Peyer's patch (tissue), 4 donors: ENCODE results near the gene WDR72.

ENCODE experiments used
- CTCF ChIP-seq, 6 experiments: fragments of 450-650 bp in 4 of 6; fragments of 200-600 bp in 2 of 6; sonication (generic) in 1 of 6; IDR thresholded peaks; one replicate each; pipeline ENCODE4 v1.5.1; 2017 to 2019; ENCODE audit warnings: antibody characterized with exemption in 6 of 6, mild to moderate bottlenecking in 3 of 6, moderate library complexity in 1 of 6
- POLR2A ChIP-seq, 2 donors: fragments of 450-650 bp; IDR thresholded peaks; one replicate each; pipeline ENCODE4 v1.5.1; 2017; ENCODE audit warnings: antibody characterized with exemption in 2 of 2, mild to moderate bottlenecking in 2 of 2, moderate library complexity in 2 of 2

- TF ChIP-seq CTCF (IDR thresholded peaks at IDR 0.05), result no peak
- no peak for TF ChIP-seq POLR2A (IDR thresholded peaks at IDR 0.05)
These were observed 192.6 kb downstream of the WDR72 start for GRCh38 chr15:53566912-53567311.
